HG02623 (cell line): ENCODE measurements around the gene GLTPD2.

Experiments
- ATAC-seq: cut with Tn5 transposase; IDR thresholded peaks from one replicate; pipeline ENCODE4 v1.9.1; 2021; ENCODE audit warnings: moderate library complexity; ENCODE audit not compliant: unreplicated experiment

The GLTPD2 gene

DNA sequence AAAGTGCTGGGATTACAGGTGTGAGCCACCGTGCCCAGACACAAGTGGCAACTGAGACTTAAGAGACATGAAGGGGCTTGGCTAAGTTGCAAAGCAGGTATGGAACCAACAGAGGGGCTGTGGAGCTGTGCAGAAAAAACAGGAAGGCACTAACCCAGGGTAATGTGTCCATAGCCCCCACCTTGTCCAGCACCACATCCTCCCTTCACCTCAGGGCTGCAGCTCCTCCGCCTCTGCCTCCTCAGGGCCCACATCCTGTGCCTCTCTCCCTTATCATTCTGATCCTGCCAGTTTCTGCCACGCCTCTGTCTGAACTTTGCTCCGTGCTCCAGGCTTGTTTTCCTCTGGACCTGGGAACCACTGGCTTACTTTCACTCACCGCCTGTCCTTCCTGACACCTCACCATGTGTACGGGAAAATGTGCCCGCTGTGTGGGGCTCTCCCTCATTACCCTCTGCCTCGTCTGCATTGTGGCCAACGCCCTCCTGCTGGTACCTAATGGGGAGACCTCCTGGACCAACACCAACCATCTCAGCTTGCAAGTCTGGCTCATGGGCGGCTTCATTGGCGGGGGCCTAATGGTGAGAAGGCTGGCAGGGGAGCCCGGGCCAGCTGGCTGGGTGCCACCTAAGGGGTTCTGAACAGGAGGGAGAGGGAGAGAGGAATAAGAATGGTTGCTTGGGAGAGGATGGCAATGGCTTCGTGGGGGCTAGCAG, 17.1 kb upstream of the GLTPD2 start, which contains the start of gene TM4SF5:
TM4SF5 (plus strand) TSS at position 368 of the 716 bp plus-strand sequence; CDS start at position 405, 37 bp downstream.
- ATAC-seq: no peak

DNA sequence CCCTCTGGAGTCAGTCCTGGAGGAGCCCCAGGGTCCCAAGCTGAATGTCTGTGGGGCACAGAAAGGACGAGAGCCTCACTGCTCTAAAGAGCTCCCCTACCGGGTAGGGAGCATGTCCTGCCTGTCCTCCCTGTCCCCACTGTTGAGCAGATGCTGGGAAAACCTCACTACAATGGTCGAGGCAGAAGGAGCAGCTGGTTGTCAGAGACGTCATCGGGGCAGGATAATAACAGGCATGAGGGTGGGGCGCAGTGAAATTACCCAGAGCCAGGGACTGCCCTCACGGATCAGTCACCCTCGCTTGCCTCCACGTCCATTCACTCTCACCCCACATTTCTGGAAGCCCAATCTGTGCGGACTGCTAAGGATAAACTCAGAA, 16.5 kb upstream of the GLTPD2 start:
- ATAC-seq: no peak

DNA sequence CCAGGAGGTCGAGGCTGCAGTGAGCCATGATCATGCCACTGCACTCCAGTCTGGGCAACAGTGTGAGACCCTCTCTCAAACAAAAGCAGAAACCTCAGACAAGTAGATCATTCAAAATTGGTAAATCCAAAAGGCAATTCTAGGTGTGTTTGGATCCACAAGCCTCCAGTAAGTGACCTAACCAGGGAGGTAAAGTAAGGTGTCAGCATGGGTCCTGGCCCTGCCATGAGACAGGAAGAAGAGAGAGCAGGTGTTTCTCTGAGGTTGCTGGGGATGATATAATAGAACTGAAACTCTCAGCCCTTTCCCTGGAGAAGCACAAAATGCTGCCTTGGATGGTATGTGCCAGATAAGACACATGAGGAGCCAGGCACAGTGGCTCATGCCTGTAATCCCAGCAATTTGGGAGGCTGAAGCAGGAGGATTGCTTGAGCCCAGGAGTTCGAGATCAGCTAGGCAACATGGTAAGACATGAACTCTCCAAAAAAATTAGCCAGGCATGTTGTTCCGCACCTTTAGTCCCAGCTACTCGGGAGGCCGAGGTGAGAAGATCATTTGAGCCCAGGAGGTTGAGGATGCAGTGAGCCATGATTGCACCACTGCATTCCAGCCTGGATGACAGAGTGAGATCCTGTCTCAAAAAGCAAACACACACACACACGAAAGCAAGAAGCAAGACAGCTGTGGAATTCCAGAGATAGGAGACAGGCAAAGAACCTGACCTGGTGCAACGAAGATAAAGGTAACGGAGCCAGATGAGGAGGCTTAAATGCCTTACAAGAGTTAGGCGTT, 10.6 kb upstream of the GLTPD2 start:
- ATAC-seq: no peak

DNA sequence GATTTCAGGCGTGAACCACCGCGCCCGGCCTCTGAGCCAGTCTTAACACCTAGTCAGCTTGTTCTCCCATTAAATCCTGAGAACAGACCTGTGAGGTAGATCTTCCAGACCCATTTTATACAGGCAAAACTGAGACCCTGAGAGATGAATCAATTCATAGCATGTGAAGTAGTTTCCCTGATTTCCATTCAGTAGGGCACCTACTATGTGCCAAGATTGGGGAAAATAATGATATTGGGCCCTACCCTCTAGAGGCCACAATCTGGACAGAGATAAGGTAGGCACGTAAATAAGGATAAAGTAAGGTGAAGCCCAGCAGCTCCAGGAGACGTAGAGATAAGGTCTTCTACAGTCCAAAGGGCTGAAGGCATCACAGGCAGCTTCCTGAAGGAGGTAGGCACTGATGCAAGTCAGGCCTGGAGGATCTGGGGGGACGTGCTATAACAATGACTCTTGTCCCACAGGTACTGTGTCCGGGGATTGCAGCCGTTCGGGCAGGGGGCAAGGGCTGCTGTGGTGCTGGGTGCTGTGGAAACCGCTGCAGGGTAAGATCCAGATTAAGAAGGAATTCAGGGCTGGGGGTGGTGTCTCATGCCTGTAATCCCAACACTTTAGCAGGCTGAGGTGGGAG, 8.3 kb upstream of the GLTPD2 start:
- no peak for ATAC-seq

DNA sequence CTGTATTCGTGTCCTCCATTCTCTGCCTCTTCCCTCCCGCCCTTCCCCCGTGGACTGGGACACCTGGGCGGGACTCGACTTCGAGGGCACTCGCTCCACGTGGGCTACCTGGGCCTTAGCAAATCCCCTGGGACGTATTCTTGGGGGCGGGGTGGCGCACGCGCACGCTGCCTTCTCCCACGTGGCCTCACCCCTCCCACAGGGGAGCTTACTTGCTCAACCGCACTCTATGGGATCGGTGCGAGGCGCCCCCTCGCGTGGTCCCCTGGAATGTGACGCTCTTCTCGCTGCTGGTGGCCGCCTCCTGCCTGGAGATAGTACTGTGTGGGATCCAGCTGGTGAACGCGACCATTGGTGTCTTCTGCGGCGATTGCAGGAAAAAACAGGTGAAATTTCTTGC, 6.1 kb upstream of the GLTPD2 start:
- ATAC-seq: no peak

DNA sequence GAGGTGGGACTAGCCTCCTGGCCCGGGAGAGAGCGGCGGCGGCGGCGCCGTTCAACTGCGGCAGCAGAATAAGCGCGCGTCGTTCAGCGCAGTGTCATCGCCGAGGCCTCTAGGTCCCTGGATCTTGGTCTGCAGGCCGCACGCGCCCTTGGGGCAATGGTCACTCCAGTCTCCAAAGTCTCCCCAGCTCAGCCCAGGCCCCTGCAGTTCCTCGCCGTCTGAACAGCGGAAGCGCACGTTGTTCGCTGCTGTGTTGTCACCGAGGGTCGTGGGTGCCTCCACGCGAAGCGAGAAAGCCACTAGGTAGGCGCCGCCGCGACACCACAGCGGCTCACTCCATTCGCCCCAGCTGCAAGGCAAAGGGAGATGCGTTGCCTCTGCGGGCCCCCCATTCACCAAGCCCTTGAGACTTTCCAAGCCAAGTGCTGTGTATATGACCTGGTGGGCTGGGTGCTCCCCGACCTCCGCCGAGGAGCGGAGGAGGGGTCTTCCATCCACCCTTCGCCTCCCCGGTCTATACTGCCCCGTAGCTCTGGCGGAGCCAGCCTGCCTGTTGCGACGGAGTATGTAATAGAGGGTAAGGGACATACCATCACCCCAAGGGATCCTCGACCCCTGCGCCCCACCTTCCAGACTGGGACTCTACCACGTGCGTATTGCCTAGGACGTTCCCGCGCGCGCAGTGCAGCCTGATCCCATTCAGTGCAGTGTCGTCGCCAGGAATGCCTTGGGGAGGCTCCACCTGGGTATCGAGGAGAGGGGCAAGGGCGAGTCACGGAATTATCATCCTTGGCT, 3.3 kb upstream of the GLTPD2 start:
- ATAC-seq: no peak

DNA sequence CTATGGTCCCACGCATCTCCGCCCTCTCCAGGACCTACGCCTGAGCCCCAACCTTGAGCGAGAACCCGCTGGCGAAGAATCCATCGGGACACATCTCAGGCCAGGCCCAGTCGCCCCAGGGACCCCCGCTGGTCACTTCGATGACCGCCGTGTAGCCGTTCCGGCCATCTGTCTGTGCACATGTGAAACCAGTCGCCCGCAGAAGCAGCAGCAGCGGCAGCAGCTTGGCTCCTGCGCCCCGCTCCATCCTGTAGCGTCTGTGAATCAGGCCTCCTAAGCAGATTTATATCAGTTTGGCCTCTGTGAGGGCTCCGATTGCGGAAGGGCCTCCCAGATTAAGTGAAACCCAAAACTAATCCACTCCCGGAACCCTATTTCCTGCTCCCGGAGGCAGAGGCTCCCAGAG, 2.7 kb upstream of the GLTPD2 start, which contains the start of gene VMO1:
VMO1 (minus strand) TSS at position 259 of the 406 bp plus-strand sequence; CDS start at position 247, 12 bp downstream.
- ATAC-seq: no peak

DNA sequence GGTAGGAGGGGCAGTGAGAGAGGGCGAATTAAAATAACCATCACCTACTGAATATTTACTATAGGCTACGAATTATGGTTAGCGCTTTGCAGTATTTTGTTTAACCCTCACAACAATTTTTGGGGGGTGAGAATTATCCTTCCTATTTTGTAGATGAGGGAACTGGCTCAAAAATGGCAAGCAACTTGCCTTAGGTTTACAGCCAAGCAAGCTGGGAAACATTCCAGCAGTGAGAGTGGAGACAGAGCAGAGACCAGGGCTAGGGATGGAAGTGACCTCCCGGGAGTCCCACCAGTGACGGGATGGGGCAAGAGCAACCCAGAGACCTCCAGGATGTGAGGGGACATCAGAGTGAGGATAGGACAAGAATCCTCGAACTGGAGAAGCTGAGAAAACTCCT, 2.2 kb upstream of the GLTPD2 start:
- no peak for ATAC-seq

DNA sequence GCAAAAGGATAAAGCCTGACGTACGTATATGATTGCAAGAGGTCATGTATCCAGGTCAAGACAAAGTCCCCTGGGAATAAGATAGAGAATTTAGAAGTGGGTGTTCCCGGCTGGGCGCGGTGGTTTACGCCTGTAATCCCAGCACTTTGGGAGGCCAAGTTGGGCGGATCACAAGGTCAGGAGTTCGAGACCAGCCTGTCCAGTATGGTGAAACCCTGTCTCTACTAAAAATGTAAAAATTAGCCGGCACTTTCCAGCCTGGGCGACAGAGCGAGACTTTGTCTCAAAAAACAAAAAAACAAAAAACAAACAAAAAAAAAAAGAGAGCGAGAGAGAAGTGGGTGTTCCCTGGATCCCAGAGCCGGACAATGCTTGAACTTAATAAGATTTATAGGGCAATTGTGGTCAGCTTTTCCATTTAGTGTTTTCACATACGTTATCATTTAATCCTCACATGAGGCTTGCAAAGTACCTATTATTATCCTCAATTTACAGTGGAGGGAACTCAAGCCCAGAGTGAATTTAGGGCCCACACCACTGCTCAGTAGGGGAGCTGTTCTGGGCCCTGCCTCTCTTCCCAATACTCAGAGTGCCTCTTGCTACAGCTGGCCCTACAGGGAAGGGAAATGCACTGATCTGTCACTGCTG, 481 bp upstream of the GLTPD2 start:
- no peak for ATAC-seq

DNA sequence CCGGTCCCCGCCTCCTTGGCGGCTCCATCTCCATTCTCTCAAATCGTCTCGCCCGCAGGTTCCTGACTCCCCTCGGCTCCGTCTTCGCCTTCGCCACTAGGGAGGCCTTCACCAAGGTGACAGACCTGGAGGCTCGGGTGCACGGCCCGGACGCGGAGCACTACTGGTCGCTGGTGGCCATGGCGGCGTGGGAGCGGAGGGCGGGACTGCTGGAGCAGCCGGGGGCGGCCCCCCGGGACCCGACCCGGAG, 862 bp downstream of the GLTPD2 start:
- no peak for ATAC-seq

DNA sequence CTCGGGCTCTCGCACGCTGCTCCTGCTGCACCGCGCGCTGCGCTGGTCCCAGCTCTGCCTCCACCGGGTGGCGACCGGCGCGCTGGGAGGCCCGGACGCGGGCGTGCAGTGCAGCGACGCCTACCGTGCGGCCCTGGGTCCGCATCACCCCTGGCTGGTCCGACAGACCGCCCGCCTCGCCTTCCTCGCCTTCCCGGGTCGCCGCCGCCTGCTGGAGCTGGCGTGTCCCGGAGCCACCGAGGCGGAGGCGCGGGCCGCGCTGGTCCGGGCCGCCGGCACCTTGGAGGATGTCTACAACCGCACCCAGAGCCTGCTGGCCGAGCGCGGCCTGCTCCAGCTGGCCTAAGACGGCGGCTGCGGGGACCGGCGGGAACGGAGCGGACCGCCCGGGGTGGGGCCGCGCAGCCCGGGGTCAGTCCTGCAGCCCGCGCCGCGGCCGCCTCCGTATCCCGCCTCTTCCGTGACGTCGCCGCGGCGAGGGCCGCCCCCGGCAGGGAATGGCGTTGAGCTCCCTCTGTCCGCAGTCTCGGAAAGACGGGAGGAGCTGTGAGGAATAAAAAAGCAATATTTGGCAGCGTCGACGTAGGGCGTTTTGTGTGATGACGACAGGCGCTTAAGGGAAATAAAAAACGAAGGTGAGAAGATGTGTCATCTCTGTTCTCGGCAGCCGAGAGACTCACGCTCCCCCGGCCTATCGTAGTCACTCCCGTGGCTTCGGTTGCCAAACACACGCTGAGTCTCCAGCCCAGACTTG, 1.4 kb downstream of the GLTPD2 start:
- ATAC-seq: peak; percentile 73

DNA sequence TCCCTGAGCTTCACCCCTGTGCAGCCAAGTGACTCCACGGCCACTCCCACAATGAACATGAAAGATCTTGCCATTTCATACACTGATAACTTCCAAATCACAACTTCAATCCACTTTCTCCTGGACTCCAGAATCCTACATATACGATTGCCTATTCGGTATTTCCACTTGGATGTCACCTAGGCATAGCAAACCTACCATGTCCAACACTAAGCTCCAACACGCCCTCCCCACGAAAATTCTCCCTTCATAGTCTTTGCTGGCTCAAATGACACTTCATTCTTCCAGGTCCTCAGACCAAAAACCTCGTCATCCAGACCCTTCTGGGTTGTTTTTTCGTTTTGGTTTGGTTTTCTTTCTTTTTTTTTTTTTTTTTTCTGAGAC, 1.9 kb downstream of the GLTPD2 start:
- no peak for ATAC-seq

DNA sequence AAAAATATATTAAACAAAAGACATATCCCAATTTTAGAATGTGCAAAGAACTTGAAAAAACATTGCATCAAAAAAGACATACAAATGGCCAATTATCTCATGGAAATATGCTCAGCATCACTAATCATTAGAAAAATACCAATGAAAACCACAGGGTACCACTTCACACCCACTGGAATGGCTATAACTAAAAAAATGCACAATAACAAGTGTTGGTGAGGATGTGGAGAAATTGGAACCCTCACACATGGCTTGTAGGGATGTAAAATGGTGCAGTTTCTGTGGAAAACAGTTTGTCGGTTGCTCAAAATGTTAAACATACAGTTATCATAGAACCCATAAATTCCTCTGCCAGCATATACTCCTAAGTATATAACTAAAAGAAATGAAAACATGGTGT, 6.4 kb downstream of the GLTPD2 start:
- no peak for ATAC-seq

DNA sequence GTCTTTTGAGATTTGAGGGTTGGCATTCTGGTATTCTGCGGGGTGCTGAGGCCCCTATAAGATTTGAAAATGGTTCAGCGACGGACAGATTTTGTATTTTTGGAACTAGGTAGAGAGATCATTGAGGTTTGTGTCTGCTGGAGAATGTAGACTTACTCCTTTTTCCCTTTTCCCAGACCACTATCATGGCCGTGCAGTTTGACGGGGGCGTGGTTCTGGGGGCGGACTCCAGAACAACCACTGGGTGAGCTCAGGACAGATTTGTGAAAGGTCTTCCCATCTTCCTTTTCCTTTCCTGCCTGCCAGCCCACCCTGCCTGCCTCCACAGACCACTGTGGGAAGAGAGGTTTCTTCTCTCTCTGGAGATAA, 7.8 kb downstream of the GLTPD2 start:
- ATAC-seq: no peak

DNA sequence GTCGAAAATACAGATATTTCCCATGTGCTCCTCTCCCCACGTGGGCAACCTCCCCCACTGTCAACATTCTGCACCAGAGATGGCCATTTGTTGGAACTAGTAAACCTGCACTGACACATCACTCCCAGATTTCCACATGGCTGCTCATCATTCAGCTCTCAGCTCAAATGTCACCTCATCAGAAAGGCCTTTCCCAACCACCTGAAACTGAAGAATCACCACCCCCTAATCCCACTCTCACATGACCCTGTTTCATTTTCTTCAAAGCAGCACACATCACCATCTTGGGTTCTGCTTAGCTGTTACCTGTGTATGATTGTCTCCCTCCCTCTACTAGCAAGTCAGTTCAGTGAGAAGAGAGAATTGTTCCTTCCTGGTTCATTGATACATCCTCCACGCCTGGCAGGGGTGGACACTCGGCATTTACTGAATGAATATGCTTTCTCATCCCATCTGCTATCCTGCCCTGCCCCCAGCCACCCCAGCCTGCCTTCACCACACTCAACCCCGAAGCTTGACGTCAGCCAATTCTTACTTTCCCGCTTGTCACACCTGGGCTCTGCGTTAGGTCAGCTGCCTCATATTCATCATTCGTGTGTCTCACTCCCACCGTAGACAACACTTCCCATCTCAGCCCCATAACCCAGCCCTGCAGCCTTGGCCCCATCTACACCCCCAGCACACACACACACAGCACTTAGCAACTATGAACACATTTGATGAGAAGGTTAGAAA, 11.9 kb downstream of the GLTPD2 start:
- ATAC-seq: no peak

DNA sequence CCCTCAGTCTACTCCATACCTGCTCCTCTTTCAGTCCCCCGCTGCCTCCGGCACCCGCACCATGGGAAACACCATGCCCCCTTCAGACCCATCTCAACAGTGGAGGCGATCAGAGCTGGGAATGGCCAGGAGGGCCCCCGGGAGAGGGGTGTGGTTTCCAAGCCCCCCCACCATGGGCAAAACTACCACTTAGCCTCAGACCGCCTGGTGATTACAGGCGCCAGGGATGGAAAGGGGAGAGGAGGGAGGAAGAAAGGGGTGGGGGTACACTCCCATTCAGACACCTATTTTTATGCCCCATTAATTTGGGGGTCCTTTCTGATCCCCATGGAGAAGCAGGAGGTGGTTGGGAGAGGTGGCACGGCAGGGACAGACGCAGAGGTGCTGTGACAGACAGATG, 13.5 kb downstream of the GLTPD2 start, which contains the start of gene C17orf114:
C17orf114 (minus strand) TSS at position 101 of the 400 bp plus-strand sequence.
- no peak for ATAC-seq

DNA sequence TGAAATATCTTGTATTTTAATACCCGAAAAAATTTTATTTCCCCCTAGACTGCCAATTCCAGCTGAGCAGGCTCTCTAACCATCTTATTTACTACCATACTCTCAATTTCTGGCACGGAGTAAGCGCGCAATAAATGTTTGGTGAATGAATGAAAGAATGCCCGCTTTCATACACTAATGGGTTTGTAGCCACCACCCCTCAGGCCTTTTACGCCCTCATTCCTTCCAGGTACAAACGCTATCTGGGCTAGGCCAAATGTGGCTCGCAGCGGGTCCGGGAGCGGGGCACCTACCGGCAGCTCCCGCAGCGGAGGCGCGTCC, 17.7 kb downstream of the GLTPD2 start:
- ATAC-seq: no peak

DNA sequence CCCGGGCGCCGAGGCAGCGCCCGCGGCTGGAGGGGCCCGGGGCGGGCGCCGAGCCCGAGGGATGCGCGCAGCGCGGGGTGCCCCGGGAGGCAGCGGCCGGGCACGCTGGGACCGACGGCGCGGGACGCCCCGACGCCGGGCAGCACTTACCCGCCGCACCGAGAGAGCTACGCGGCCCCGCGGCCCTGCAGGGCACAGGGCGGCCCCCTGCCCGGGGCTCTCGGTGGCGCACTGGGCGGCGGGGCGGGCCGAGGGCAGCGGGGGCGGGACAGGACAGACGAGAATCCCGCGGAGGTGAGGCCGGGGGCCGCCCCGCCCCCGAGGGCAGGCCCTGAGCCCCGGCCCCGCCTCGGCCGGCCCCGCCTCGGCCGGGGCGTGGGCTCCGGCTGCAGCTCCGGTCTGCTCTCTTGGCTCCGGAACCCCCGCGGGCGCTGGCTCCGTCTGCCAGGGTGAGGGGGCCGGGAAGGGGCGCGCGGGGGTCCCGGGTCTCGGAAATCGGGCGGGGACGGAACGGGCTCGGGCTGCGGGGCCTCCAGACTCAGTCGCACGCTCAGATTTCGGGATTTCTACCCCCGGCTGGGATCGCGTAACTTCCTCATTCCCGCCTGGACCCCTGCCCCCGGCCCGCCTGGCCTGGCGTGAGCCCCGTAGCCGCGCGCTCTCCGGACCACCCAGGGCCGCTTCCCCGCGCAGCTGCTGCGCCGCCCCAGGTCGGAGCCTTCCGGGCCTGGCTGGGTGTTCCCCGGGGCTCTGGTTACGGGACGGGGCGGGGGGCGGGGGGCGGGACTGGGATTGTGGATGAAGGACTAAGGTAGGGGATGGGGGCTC, 18.2 kb downstream of the GLTPD2 start, which contains the start of gene PLD2:
PLD2 (plus strand) TSS at position 376 of the 828 bp plus-strand sequence. CDS start 621 bp downstream, outside the sequence.
- peak; percentile 92 for ATAC-seq
